H1 (cell line): Measurements from ENCODE around the gene TDRD9. TPM values are rescaled to one million over a fixed set of nuclear protein-coding genes. Genes with fewer than 3 reads are reported as not detected.

Experiments
- GABPA ChIP-seq: IDR thresholded peaks from 2 replicates; pipeline ENCODE4 v1.6.1; 2011; ENCODE audit warnings: mild to moderate bottlenecking, low read length, moderate library complexity, borderline replicate concordance; ENCODE audit not compliant: insufficient read depth
- polyA plus RNA-seq, 7 experiments: library from polyadenylated mRNA; depleted of rRNA in 3 of 7; stranded (reverse) in 5 of 7; unstranded in 2 of 7; fragments of >200 nt in 5 of 7; fragments of 200-250 nt in 2 of 7; gene quantifications; 1 replicate in 5 of 7; 2 replicates in 1 of 7; 4 replicates in 1 of 7; pipeline versions ENCODE4 v1.2.1 to v1.2.3, GENCODE V29; 2011 to 2013; ENCODE audit warnings: missing spikeins in 2 of 7, mixed read lengths in 2 of 7
- total RNA-seq: library from RNA; stranded (reverse); fragmentation: NEBNext Ultra II Directional; extraction: Animal tissue kit (Norgen Biotek cat#: 25700); gene quantifications from 2 replicates; pipeline ENCODE4 v1.2.1, GENCODE V29; 2021

Gene TDRD9
- total and polyA plus RNA-seq, 2 of the 8 experiments (the other 6 are each of a cell fraction or from before 2014, with no cell fraction given): not detected

GRCh38 chr14:103930051-103930604 lies 1.9 kb downstream of the TDRD9 start (continued):
- no peak for TF ChIP-seq GABPA
- TF ChIP-seq, all 59 proteins: peak for 0
